HepG2 (cell line): ENCODE measurements around the gene GATA3. TPM values are rescaled to one million over a fixed set of nuclear protein-coding genes. Genes with fewer than 3 reads are reported as not detected.

Experiments used
- ATAC-seq: fragments of 200-7000 bp; cut with Tn5 transposase; 3 replicates; pipeline ENCODE4 v1.9.1; 2020; ENCODE audit warnings: mild to moderate bottlenecking, moderate library complexity
- BruUV-seq: library from RNA; stranded (reverse); fragments of 400-500 nt; replicated peaks from 2 replicates; lab custom pipeline; 2021; lab: Mats Ljungman, UMichigan
- CTCF ChIA-PET: fragments of 300-600 bp; formaldehyde crosslinking; extraction: SDS; loops from one replicate; lab custom pipeline; 2021; ENCODE audit warnings: low total read pairs, inconsistent platforms, low intra/inter-chr PET ratio; lab: Yijun Ruan, JAX
- POLR2A ChIA-PET: fragments of 350-600 bp; sonication (Branson Sonifier 250); formaldehyde crosslinking; loops from one replicate; lab custom pipeline; 2020; ENCODE audit warnings: antibody characterized with exemption, inconsistent platforms; lab: Yijun Ruan, JAX
- DNase-seq: peaks from one replicate; pipeline ENCODE4 v3.0.0-alpha.2; 2015; ENCODE audit warnings: low spot score
- FAIRE-seq: peaks from 3 replicates; lab custom pipeline; 2011; peaks lifted over from hg19 to GRCh38; lab: Jason Lieb, UNC
- H2AFZ ChIP-seq: one replicate; pipeline ENCODE4 v1.6.1; 2011; ENCODE audit warnings: low read length, inconsistent platforms
- H3K27ac ChIP-seq: fragments of 300-600 bp; 3 replicates; pipeline ENCODE4 v1.8.0; 2011; ENCODE audit warnings: mixed run types, mild to moderate bottlenecking, mixed read lengths, low read length, inconsistent platforms; ENCODE audit not compliant: insufficient read depth; ENCODE audit errors: extremely low read length
- H3K27me3 ChIP-seq, 2 experiments: fragments of 200-600 bp in 1 of 2; 2 replicates in 1 of 2; 3 replicates in 1 of 2; pipeline versions ENCODE4 v1.6.0 to v1.8.0; 2011; ENCODE audit warnings: low read length in 2 of 2, mild to moderate bottlenecking in 2 of 2, moderate library complexity in 2 of 2, inconsistent platforms in 1 of 2; ENCODE audit not compliant: insufficient read depth in 2 of 2, control insufficient read depth in 1 of 2
- H3K36me3 ChIP-seq, 2 experiments: fragments of 200-600 bp in 1 of 2; replicated peaks in 1 of 2; 2 replicates in 1 of 2; 3 replicates in 1 of 2; pipeline versions ENCODE4 v1.5.1 to v1.8.0; 2011; ENCODE audit warnings: low read length in 2 of 2, inconsistent platforms in 1 of 2; ENCODE audit not compliant: insufficient read depth in 2 of 2, control insufficient read depth in 1 of 2
- H3K4me1 ChIP-seq: 2 replicates; pipeline ENCODE4 v1.5.1; 2012; ENCODE audit warnings: low read length, inconsistent platforms; ENCODE audit not compliant: insufficient read depth
- H3K4me2 ChIP-seq: 2 replicates; pipeline ENCODE4 v1.6.0; 2011; ENCODE audit warnings: low read depth, low read length, inconsistent platforms
- H3K4me3 ChIP-seq, 3 experiments: fragments of 200-600 bp in 1 of 3; sonication (generic), shearing (Covaris generic) in 1 of 3; replicated peaks in 1 of 3; 2 replicates each; pipeline ENCODE4 v1.5.1; 2011 to 2016; ENCODE audit warnings: low read length in 3 of 3, inconsistent platforms in 2 of 3, low read depth in 2 of 3, mild to moderate bottlenecking in 2 of 3, control low read depth in 1 of 3, mixed read lengths in 1 of 3; ENCODE audit not compliant: insufficient read depth in 1 of 3
- H3K79me2 ChIP-seq: one replicate; pipeline ENCODE4 v1.6.1; 2011; ENCODE audit warnings: low read length, inconsistent platforms; ENCODE audit not compliant: insufficient read depth
- H3K9ac ChIP-seq: 2 replicates; pipeline ENCODE4 v1.6.0; 2011; ENCODE audit warnings: mild to moderate bottlenecking, low read depth, low read length, inconsistent platforms; ENCODE audit not compliant: insufficient read depth
- H3K9me3 ChIP-seq: 2 replicates; pipeline ENCODE4 v1.5.1; 2012; ENCODE audit warnings: mild to moderate bottlenecking, low read length
- H4K20me1 ChIP-seq: 2 replicates; pipeline ENCODE4 v1.6.0; 2011; ENCODE audit warnings: inconsistent platforms, mild to moderate bottlenecking, low read length, moderate library complexity; ENCODE audit not compliant: insufficient read depth
- ERF ChIP-seq: IDR thresholded peaks from 2 replicates; pipeline ENCODE4 v1.6.1; 2018; ENCODE audit warnings: missing biosample characterization, missing genetic modification reagents
- MTF2 ChIP-seq: sonication (generic); formaldehyde crosslinking; IDR thresholded peaks from 2 replicates; pipeline ENCODE4 v1.5.0; 2020; ENCODE audit warnings: missing genetic modification reagents, borderline replicate concordance
- NFYC ChIP-seq: IDR thresholded peaks from 2 replicates; pipeline ENCODE4 v1.6.1; 2016; ENCODE audit warnings: missing genetic modification reagents, missing compliant biosample characterization
- POGZ ChIP-seq: sonication (generic); formaldehyde crosslinking; IDR thresholded peaks from 2 replicates; pipeline ENCODE4 v1.4.0; 2020; ENCODE audit warnings: mild to moderate bottlenecking, missing genetic modification reagents
- RBM22 ChIP-seq: fragments of 200-400 bp; formaldehyde crosslinking; optimal IDR thresholded peaks from 2 replicates; pipeline ENCODE3; 2017; ENCODE audit warnings: mild to moderate bottlenecking, low read length, moderate library complexity
- RXRB ChIP-seq: IDR thresholded peaks from 2 replicates; pipeline ENCODE4 v1.6.1; 2016; ENCODE audit warnings: borderline replicate concordance, missing genetic modification reagents, missing compliant biosample characterization
- SMAD9 ChIP-seq: sonication (generic); formaldehyde crosslinking; IDR thresholded peaks from 2 replicates; pipeline ENCODE4 v1.5.1; 2020; ENCODE audit warnings: mild to moderate bottlenecking, missing genetic modification reagents
- SNAI1 ChIP-seq: sonication (generic); formaldehyde crosslinking; IDR thresholded peaks from 2 replicates; pipeline ENCODE4 v1.5.0; 2020; ENCODE audit warnings: mild to moderate bottlenecking, missing genetic modification reagents, borderline replicate concordance
- SNAPC2 ChIP-seq: sonication (generic); formaldehyde crosslinking; IDR thresholded peaks from 2 replicates; pipeline ENCODE4 v1.8.1; 2022; ENCODE audit warnings: mild to moderate bottlenecking, missing genetic modification reagents
- SP1 ChIP-seq, 2 experiments: fragments of 450-650 bp in 1 of 2; sonication (generic) in 1 of 2; formaldehyde crosslinking in 1 of 2; IDR thresholded peaks; 2 replicates each; pipeline versions ENCODE4 v1.4.0 to v1.6.1; 2016 to 2020; ENCODE audit warnings: missing genetic modification reagents in 1 of 2
- STAT5B ChIP-seq: sonication (generic); formaldehyde crosslinking; IDR thresholded peaks from 2 replicates; pipeline ENCODE4 v1.4.0; 2020; ENCODE audit warnings: missing genetic modification reagents
- XRCC5 ChIP-seq: fragments of 200-400 bp; formaldehyde crosslinking; optimal IDR thresholded peaks from 2 replicates; pipeline ENCODE3; 2017; ENCODE audit warnings: mild to moderate bottlenecking, low read length
- ZFY ChIP-seq: sonication (generic); formaldehyde crosslinking; IDR thresholded peaks from 2 replicates; pipeline ENCODE4 v1.4.0; 2020; ENCODE audit warnings: missing genetic modification reagents
- ZNF674 ChIP-seq: sonication (generic); formaldehyde crosslinking; IDR thresholded peaks from 2 replicates; pipeline ENCODE4 v1.5.0; 2020; ENCODE audit warnings: low read depth, mild to moderate bottlenecking, missing genetic modification reagents
- ZNF746 ChIP-seq: sonication (generic); formaldehyde crosslinking; IDR thresholded peaks from 2 replicates; pipeline ENCODE4 v1.8.0; 2022; ENCODE audit warnings: mild to moderate bottlenecking, missing genetic modification reagents
- WGBS: methylation state at CpG from one replicate; pipeline ENCODE4 v1.1.6; 2017; ENCODE audit warnings: low lambda C conversion rate; 5-methylcytosine and 5-hydroxymethylcytosine counted together
- in situ Hi-C: cut with HindIII; loops from 2 replicates; pipeline ENCODE4 v1.10.0; 2017; ENCODE audit warnings: low pct_unique_long_range_greater_than_20kb; ENCODE audit not compliant: extremely low pct_ligation_motif_present
- intact Hi-C: fragments of 100-400 bp; cut with micrococcal nuclease; formaldehyde crosslinking; loops from one replicate; pipeline ENCODE4 v1.10.0; 2022; ENCODE audit not compliant: unreplicated experiment
- polyA plus RNA-seq, 8 experiments: library from polyadenylated mRNA; depleted of rRNA in 3 of 8; stranded (reverse) in 7 of 8; unstranded in 1 of 8; fragments of >200 nt; fragmentation: Illumina TruSeq in 4 of 8; extraction: Trizol in 4 of 8; gene quantifications; 2 replicates each; pipeline versions ENCODE4 v1.2.1 to v1.2.3, GENCODE V29; 2011 to 2016; ENCODE audit warnings: low read depth in 4 of 8, missing spikeins in 1 of 8, mixed read lengths in 1 of 8; ENCODE audit not compliant: insufficient read depth in 1 of 8
- total RNA-seq, 5 experiments: library from RNA; depleted of rRNA; stranded (reverse); fragments of >200 nt; fragmentation: Illumina TruSeq; extraction: Trizol; gene quantifications; 2 replicates each; pipeline ENCODE4 v1.2.3, GENCODE V29; 2016; ENCODE audit warnings: low read depth in 1 of 5
- TF ChIP-seq, protein P1 (sequence below): sonication (generic); formaldehyde crosslinking; IDR thresholded peaks from 2 replicates; pipeline ENCODE4 v1.5.0; 2020; ENCODE audit warnings: mild to moderate bottlenecking, missing genetic modification reagents
- TF ChIP-seq, protein P2 (sequence below): IDR thresholded peaks from 2 replicates; pipeline ENCODE4 v1.6.1; 2016
- TF ChIP-seq, protein P3 (sequence below): sonication (generic); formaldehyde crosslinking; IDR thresholded peaks from 2 replicates; pipeline ENCODE4 v1.8.1; 2023; ENCODE audit warnings: missing genetic modification reagents, inconsistent platforms, borderline replicate concordance

Gene GATA3
- total and polyA plus RNA-seq, 2 of the 13 experiments (the other 11 are each of a cell fraction or from before 2014, with no cell fraction given), result not detected

DNA sequence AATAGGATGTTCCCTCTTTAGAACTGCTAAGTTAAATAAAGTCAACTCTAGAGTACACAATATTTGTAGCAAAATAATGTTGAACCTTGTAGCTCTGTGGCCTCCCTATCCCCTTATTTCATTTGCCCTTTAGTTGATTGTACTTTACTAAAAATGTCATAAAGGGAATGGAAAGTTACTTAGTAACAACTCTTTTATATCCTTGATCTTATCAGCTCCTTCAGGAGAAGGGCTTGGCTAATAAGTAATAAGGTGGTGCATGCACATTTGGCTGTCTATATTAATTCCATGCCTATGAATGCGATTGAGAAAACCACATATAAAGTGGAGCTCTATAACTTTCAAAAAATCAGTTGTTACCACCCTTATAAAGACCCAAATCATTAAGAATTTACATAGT lies 41.5 kb upstream of the GATA3 start:
- no peaks in the 10 kb centered on the region for H3K9me3 ChIP-seq
- in situ Hi-C loops, result no loop called here
- no peak overlapping the region for H3K27ac ChIP-seq
- TF ChIP-seq NFYC (CRISPR knock-in tag), result no peak
- no peak for TF ChIP-seq ERF
- no peak for TF ChIP-seq MTF2 (CRISPR knock-in tag)
- no peak for TF ChIP-seq STAT5B
- no peak for TF ChIP-seq POGZ
- TF ChIP-seq RXRB, result no peak
- no peak for TF ChIP-seq SNAI1 (CRISPR knock-in tag)
- no peak for TF ChIP-seq ZNF746 (CRISPR knock-in tag)
- no peak for TF ChIP-seq SMAD9 (CRISPR knock-in tag)
- no peak for TF ChIP-seq RBM22
- TF ChIP-seq, protein P1, sequence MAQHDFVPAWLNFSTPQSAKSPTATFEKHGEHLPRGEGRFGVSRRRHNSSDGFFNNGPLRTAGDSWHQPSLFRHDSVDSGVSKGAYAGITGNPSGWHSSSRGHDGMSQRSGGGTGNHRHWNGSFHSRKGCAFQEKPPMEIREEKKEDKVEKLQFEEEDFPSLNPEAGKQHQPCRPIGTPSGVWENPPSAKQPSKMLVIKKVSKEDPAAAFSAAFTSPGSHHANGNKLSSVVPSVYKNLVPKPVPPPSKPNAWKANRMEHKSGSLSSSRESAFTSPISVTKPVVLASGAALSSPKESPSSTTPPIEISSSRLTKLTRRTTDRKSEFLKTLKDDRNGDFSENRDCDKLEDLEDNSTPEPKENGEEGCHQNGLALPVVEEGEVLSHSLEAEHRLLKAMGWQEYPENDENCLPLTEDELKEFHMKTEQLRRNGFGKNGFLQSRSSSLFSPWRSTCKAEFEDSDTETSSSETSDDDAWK, result no peak
- TF ChIP-seq, protein P2, sequence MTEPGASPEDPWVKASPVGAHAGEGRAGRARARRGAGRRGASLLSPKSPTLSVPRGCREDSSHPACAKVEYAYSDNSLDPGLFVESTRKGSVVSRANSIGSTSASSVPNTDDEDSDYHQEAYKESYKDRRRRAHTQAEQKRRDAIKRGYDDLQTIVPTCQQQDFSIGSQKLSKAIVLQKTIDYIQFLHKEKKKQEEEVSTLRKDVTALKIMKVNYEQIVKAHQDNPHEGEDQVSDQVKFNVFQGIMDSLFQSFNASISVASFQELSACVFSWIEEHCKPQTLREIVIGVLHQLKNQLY (CRISPR knock-in tag), result no peak
- no peak for TF ChIP-seq XRCC5
- no peak for TF ChIP-seq SP1 (IDR thresholded peaks at IDR 0.05)
- TF ChIP-seq SP1 (CRISPR knock-in tag; IDR thresholded peaks at IDR 0.05), result no peak
- TF ChIP-seq, protein P3, sequence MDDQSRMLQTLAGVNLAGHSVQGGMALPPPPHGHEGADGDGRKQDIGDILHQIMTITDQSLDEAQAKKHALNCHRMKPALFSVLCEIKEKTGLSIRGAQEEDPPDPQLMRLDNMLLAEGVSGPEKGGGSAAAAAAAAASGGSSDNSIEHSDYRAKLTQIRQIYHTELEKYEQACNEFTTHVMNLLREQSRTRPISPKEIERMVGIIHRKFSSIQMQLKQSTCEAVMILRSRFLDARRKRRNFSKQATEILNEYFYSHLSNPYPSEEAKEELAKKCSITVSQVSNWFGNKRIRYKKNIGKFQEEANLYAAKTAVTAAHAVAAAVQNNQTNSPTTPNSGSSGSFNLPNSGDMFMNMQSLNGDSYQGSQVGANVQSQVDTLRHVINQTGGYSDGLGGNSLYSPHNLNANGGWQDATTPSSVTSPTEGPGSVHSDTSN (CRISPR knock-in tag), result no peak
- no peak for TF ChIP-seq SNAPC2 (CRISPR knock-in tag)
- no peak for TF ChIP-seq ZNF674 (CRISPR knock-in tag)
- no peak for TF ChIP-seq ZFY
- H3K4me3 ChIP-seq, result no peak overlapping the region
- BruUV-seq, result no TSS peak
- H3K27me3 ChIP-seq, result no peaks in the 10 kb centered on the region
- H3K4me1 ChIP-seq, result peaks cover 13% of the 10 kb centered on the region
- no peaks in the 10 kb centered on the region for H3K79me2 ChIP-seq
- intact Hi-C loops, result no loop called here
- FAIRE-seq (no peak), DNase-seq (no peak), ATAC-seq (no peak)
- no peak overlapping the region for H2AFZ ChIP-seq
- 92% methylated on average over 1 of the region's 1 CpG for WGBS
- CTCF ChIA-PET, result no interaction called here
- H3K36me3 ChIP-seq, result peaks cover 2 to 13% of the 10 kb centered on the region in 2 experiments; a peak in 2 of 5 replicates
- H3K9ac ChIP-seq, result no peak overlapping the region
- H3K4me2 ChIP-seq, result no peak overlapping the region
- H4K20me1 ChIP-seq, result no peaks in the 10 kb centered on the region
- POLR2A ChIA-PET, result no interaction called here
